Right lobe of liver (tissue), 6 donors: ENCODE data around the gene GFRA1. TPM values are rescaled to one million over a fixed set of nuclear protein-coding genes. Genes with fewer than 3 reads are reported as not detected.

Source experiments
- ATAC-seq, 4 donors: fragments of 200-7000 bp; cut with Tn5 transposase; one replicate each; pipeline ENCODE4 v1.9.1; 2020; ENCODE audit warnings: mild to moderate bottlenecking in 4 of 4, moderate library complexity in 4 of 4
- DNase-seq, 3 donors: peaks; one replicate each; pipeline ENCODE4 v3.0.0-alpha.2; 2020
- H3K27ac ChIP-seq, 3 donors: fragments of 200-600 bp; one replicate each; pipeline ENCODE4 v1.8.0; 2022
- H3K27me3 ChIP-seq, 2 donors: fragments of 200-600 bp; one replicate each; pipeline ENCODE4 v1.8.0; 2022
- H3K36me3 ChIP-seq, 4 donors: fragments of 200-600 bp; sonication (generic) in 1 of 4; one replicate each; pipeline versions ENCODE4 v1.5.1 to v1.8.0; 2017 to 2022; ENCODE audit warnings: control low read depth in 1 of 4
- H3K4me1 ChIP-seq, 4 donors: fragments of 200-600 bp; sonication (generic) in 1 of 4; one replicate each; pipeline versions ENCODE4 v1.5.1 to v1.8.0; 2017 to 2022; ENCODE audit warnings: control low read depth in 1 of 4
- H3K4me3 ChIP-seq, 3 donors: fragments of 200-600 bp; one replicate each; pipeline ENCODE4 v1.8.0; 2022
- H3K9me3 ChIP-seq, 4 donors: fragments of 200-600 bp; sonication (generic) in 1 of 4; one replicate each; pipeline versions ENCODE4 v1.5.1 to v1.8.0; 2017 to 2022; ENCODE audit warnings: control low read depth in 1 of 4
- POLR2A ChIP-seq: fragments of 450-650 bp; IDR thresholded peaks from one replicate; pipeline ENCODE4 v1.6.1; 2017; ENCODE audit warnings: antibody characterized with exemption, mild to moderate bottlenecking
- WGBS: methylation state at CpG from one replicate; pipeline ENCODE4 v1.1.6; 2018; ENCODE audit warnings: low coverage, low lambda C conversion rate; ENCODE audit not compliant: insufficient coverage; ENCODE audit errors: missing lambda C conversion rate; 5-methylcytosine and 5-hydroxymethylcytosine counted together
- intact Hi-C, 2 donors: fragments of 100-400 bp; cut with DNase I; formaldehyde crosslinking; loops; one replicate each; pipeline versions ENCODE4 v1.11.2 to v1.14.1; 2022
- total RNA-seq, 6 experiments: library from RNA; depleted of rRNA in 2 of 6; stranded (reverse); fragments of >200 nt in 2 of 6; fragmentation: NEBNext Ultra II Directional in 3 of 6; extraction: Animal tissue kit (Norgen Biotek cat#: 25700) in 3 of 6; gene quantifications; one replicate each; pipeline versions ENCODE4 v1.1.0 to v1.2.4, GENCODE V29; 2016 to 2023
- TF ChIP-seq, protein P1 (sequence below), 4 donors: fragments of 200-600 bp in 3 of 4; fragments of 450-650 bp in 1 of 4; IDR thresholded peaks; one replicate each; pipeline versions ENCODE4 v1.5.1 to v1.8.0; 2016 to 2022; ENCODE audit warnings: antibody characterized with exemption in 4 of 4, mild to moderate bottlenecking in 2 of 4
- donor health status: DM: no; HTN: yes; CAD: no.
- donor health status: DM: no; HTN: no; CAD: no.
- donor health status: DM: no; HTN: no; CAD: no.
- donor health status: DM: no; HTN: yes; CAD: no.
- donor health status: DM: no; HTN: yes; CAD: no.

Gene GFRA1
- total RNA-seq, 6 experiments from 2014 or later = 17.9 to 67.8 (median 42.8) TPM

DNA sequence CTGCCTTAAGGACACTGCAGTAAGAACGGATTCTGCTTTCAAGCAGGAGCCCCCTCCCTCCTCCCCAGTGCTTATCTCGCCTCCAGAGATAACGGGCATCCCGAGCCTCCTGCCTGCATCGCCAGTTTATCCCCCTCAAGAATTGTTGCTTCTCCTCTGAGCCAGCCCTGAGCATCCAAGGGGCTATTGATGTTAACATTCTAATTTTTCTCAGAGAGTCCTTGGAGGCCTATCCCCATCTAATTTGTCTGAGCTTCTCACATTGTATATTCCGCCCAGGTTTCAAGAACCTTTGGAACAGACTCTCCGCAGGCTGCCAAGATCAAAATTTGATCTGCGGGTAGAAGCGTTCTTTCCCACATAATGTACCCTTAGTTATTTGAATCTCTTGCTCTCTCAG lies 180.0 kb downstream of the GFRA1 start:
- Histone ChIP-seq H3K36me3 (no peaks in the 10 kb centered on the region), H3K27me3 (no peaks in the 10 kb centered on the region), H3K9me3 (no peaks in the 10 kb centered on the region), H3K27ac (no peak overlapping the region), H3K4me1 (no peaks in the 10 kb centered on the region), H3K4me3 (no peak overlapping the region)
- intact Hi-C loops = no loop called here
- WGBS = 78% methylated on average over 9 of the region's 9 CpGs
- DNase-seq (no peak), ATAC-seq (no peak)
- TF ChIP-seq, protein P1, sequence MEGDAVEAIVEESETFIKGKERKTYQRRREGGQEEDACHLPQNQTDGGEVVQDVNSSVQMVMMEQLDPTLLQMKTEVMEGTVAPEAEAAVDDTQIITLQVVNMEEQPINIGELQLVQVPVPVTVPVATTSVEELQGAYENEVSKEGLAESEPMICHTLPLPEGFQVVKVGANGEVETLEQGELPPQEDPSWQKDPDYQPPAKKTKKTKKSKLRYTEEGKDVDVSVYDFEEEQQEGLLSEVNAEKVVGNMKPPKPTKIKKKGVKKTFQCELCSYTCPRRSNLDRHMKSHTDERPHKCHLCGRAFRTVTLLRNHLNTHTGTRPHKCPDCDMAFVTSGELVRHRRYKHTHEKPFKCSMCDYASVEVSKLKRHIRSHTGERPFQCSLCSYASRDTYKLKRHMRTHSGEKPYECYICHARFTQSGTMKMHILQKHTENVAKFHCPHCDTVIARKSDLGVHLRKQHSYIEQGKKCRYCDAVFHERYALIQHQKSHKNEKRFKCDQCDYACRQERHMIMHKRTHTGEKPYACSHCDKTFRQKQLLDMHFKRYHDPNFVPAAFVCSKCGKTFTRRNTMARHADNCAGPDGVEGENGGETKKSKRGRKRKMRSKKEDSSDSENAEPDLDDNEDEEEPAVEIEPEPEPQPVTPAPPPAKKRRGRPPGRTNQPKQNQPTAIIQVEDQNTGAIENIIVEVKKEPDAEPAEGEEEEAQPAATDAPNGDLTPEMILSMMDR (IDR thresholded peaks at IDR 0.05) = no peak
- TF ChIP-seq POLR2A = no peak

- DNase-seq = no peak
- Histone ChIP-seq H3K27ac (no peak overlapping the region), H3K27me3 (no peaks in the 10 kb centered on the region), H3K36me3 (no peaks in the 10 kb centered on the region), H3K9me3 (no peaks in the 10 kb centered on the region), H3K4me1 (no peaks in the 10 kb centered on the region), H3K4me3 (no peak overlapping the region)
- intact Hi-C loops = no loop called here
- peak; percentile 28 to 51 (median 37) for ATAC-seq
- WGBS = 62% methylated on average over 6 of the region's 6 CpGs
- TF ChIP-seq POLR2A = no peak
- TF ChIP-seq, protein P1 (IDR thresholded peaks at IDR 0.05) = no peak
Observed at GRCh38 chr10:116088985-116089384, 184.0 kb downstream of the GFRA1 start.

DNA sequence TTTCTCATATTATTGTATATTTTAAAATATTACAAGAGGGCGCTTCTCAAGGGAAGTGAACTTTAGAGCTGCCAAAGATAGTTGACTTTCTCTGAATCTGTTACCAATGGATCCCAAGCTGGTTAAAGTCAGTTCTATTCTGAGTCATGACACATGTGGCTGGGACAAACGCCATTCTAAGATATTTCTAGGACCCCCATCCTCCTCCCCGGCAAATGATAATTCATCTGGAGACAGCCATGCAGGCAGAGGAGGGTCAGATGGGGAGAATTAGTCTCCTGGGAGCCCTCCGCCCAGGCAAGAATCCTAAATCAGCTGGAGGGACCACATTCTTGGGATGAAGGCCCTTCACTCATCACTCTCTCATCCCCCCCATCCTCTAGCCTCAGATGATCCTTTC lies 187.7 kb downstream of the GFRA1 start:
- Histone ChIP-seq H3K36me3 (no peaks in the 10 kb centered on the region), H3K4me1 (peaks cover 0 to 13% (median 6%) of the 10 kb centered on the region in 4 donors), H3K27ac (no peak overlapping the region), H3K4me3 (no peak overlapping the region), H3K9me3 (no peaks in the 10 kb centered on the region), H3K27me3 (no peaks in the 10 kb centered on the region)
- DNase-seq = no peak
- WGBS = 96% methylated on average over 4 of the region's 4 CpGs
- intact Hi-C loops = no loop called here
- no peak for ATAC-seq
- no peak for TF ChIP-seq POLR2A
- TF ChIP-seq, protein P1 (IDR thresholded peaks at IDR 0.05) = no peak

DNA sequence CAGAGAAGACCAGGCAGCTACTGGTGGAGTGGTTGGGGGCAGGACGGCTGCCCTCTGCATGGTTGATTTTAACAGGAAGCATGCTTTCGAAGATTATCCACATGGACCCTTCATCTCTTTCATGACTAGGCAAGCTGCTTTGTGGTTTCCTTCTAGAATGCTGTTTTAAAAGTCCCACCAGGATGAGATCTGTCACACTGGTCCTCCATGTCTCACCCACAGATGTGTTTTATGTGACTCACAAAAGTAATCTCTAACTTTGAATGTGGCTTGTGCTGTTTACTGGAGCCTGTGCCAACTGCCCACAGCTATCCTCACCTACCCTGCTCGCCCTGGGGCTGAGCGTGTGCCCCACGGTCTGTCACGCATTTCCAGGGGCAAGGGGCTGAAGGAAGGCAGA lies 188.8 kb downstream of the GFRA1 start:
- intact Hi-C loops = no loop called here
- Histone ChIP-seq H3K27ac (no peak overlapping the region), H3K27me3 (no peaks in the 10 kb centered on the region), H3K4me1 (peaks cover 0 to 13% (median 6%) of the 10 kb centered on the region in 4 donors), H3K9me3 (no peaks in the 10 kb centered on the region), H3K36me3 (no peaks in the 10 kb centered on the region), H3K4me3 (no peak overlapping the region)
- ATAC-seq (no peak), DNase-seq (no peak)
- WGBS = 63% methylated on average over 4 of the region's 6 CpGs
- TF ChIP-seq, protein P1 (IDR thresholded peaks at IDR 0.05) = no peak
- no peak for TF ChIP-seq POLR2A

DNA sequence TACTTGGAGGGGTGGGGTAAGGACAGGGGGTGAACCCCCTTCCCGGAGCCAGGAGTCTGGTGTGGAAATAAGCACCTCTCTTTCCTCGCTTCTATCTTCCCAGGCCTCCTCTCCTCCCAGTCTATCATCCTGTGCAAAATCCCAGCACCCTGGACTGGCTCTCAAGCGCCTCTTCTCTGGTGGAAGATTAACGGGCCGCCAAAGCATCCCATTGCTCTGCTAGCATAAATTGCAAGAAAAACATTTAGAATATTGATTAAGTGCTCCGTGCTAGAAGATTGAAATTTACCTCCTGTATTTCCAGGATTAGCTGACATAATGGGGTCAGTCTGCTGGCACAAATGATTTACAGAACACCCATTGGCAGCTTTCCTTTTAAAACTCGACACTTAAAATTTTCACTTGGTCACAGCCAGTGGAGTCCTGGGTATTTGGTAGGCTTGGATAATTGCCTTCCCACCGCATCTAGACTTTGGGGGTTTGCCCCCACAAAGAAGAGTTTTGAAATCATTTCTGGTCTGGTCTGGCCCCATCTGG lies 189.7 kb downstream of the GFRA1 start:
- Histone ChIP-seq H3K36me3 (no peaks in the 10 kb centered on the region), H3K9me3 (no peaks in the 10 kb centered on the region), H3K4me1 (peaks cover 0 to 13% (median 6%) of the 10 kb centered on the region in 4 donors), H3K4me3 (no peak overlapping the region), H3K27me3 (no peaks in the 10 kb centered on the region), H3K27ac (no peak overlapping the region)
- intact Hi-C loops = no loop called here
- 62% methylated on average over 7 of the region's 8 CpGs for WGBS
- peak in 1 of 4 donors; percentile 4 for ATAC-seq
- DNase-seq = no peak
- TF ChIP-seq, protein P1 (IDR thresholded peaks at IDR 0.05) = no peak
- no peak for TF ChIP-seq POLR2A
